Left lung (tissue), 10 donors: ENCODE data around the gene ZNF362. TPM values are rescaled to one million over a fixed set of nuclear protein-coding genes. Genes with fewer than 3 reads are reported as not detected.

Source experiments
- ATAC-seq: fragments of 200-7000 bp; cut with Tn5 transposase; one replicate; pipeline ENCODE4 v1.9.1; 2020; ENCODE audit warnings: moderate library complexity
- DNase-seq, 4 donors: peaks; one replicate each; pipeline ENCODE4 v3.0.0-alpha.2; 2013 to 2020
- H3K27ac ChIP-seq, 2 donors: fragments of 200-600 bp; sonication (generic) in 1 of 2; one replicate each; pipeline versions ENCODE4 v1.5.0 to v1.8.0; 2020 to 2021
- H3K27me3 ChIP-seq, 2 donors: fragments of 200-600 bp; sonication (generic) in 1 of 2; one replicate each; pipeline versions ENCODE4 v1.5.0 to v1.8.0; 2020 to 2021
- H3K36me3 ChIP-seq, 2 donors: fragments of 200-600 bp; sonication (generic) in 1 of 2; one replicate each; pipeline versions ENCODE4 v1.5.0 to v1.8.0; 2020 to 2021
- H3K4me1 ChIP-seq, 2 donors: fragments of 200-600 bp; one replicate each; pipeline ENCODE4 v1.8.0; 2021
- H3K4me3 ChIP-seq, 2 donors: fragments of 200-600 bp; sonication (generic) in 1 of 2; one replicate each; pipeline versions ENCODE4 v1.5.0 to v1.8.0; 2020 to 2021; ENCODE audit warnings: mild to moderate bottlenecking in 1 of 2
- H3K9me3 ChIP-seq, 2 donors: fragments of 200-600 bp; sonication (generic) in 1 of 2; one replicate each; pipeline versions ENCODE4 v1.5.0 to v1.8.0; 2020 to 2021
- CTCF ChIP-seq, 2 donors: fragments of 200-600 bp; sonication (generic) in 1 of 2; IDR thresholded peaks; one replicate each; pipeline versions ENCODE4 v1.5.0 to v1.8.0; 2021; ENCODE audit warnings: antibody characterized with exemption in 2 of 2
- intact Hi-C, 2 donors: fragments of 100-400 bp; cut with DNase I; formaldehyde crosslinking; loops; one replicate each; pipeline versions ENCODE4 v1.11.2 to v1.14.2; 2022
- polyA plus RNA-seq, 6 donors: library from polyadenylated mRNA; unstranded; fragments of 120-200 nt; gene quantifications; one replicate each; pipeline ENCODE4 v1.2.1, GENCODE V29; 2013; ENCODE audit not compliant: insufficient read length in 6 of 6
- total RNA-seq, 2 donors: library from RNA; stranded (reverse); fragmentation: NEBNext Ultra II Directional; extraction: Animal tissue kit (Norgen Biotek cat#: 25700); gene quantifications; one replicate each; pipeline ENCODE4 v1.2.1, GENCODE V29; 2021
- donor health status: DM: no; HTN: yes; CAD: no.
- donor health status: DM: no; HTN: no; CAD: no.

ZNF362 gene
- total and polyA plus RNA-seq, 8 donors = 25.9 to 60.0 (median 52.0) TPM

- intact Hi-C loops = no loop called here
- TF ChIP-seq CTCF (IDR thresholded peaks at IDR 0.05) = no peak
- peaks cover 0 to 3% of the 10 kb centered on the region in 2 donors for H3K4me1 ChIP-seq
- H3K9me3 ChIP-seq = no peaks in the 10 kb centered on the region
- DNase-seq = no peak
- ATAC-seq = no peak
- no peaks in the 10 kb centered on the region for H3K27me3 ChIP-seq
- no peak overlapping the region for H3K27ac ChIP-seq
- H3K36me3 ChIP-seq = peaks cover 0 to 38% of the 10 kb centered on the region in 2 donors
- H3K4me3 ChIP-seq = no peak overlapping the region
Measured at GRCh38 chr1:33273961-33274371, 17.7 kb downstream of the ZNF362 start.

- ATAC-seq = no peak
- intact Hi-C loops = no loop called here
- H3K36me3 ChIP-seq = peaks cover 0 to 38% of the 10 kb centered on the region in 2 donors
Measured at GRCh38 chr1:33274446-33274845, 18.2 kb downstream of the ZNF362 start.

GRCh38 chr1:33275195-33275594, 18.9 kb downstream of the ZNF362 start:
- intact Hi-C loops = no loop called here
- H3K27me3 ChIP-seq = no peaks in the 10 kb centered on the region
- DNase-seq = no peak
- no peak overlapping the region for H3K4me3 ChIP-seq
- H3K27ac ChIP-seq = no peak overlapping the region
- TF ChIP-seq CTCF (IDR thresholded peaks at IDR 0.05) = no peak
- no peaks in the 10 kb centered on the region for H3K4me1 ChIP-seq
- no peak for ATAC-seq
- peaks cover 0 to 43% of the 10 kb centered on the region in 2 donors for H3K36me3 ChIP-seq
- H3K9me3 ChIP-seq = no peaks in the 10 kb centered on the region

More at GRCh38 chr1:33274446-33274845, 18.2 kb downstream of the ZNF362 start:
- H3K27me3 ChIP-seq = no peaks in the 10 kb centered on the region
- no peaks in the 10 kb centered on the region for H3K4me1 ChIP-seq
- TF ChIP-seq CTCF (IDR thresholded peaks at IDR 0.05) = no peak
- H3K27ac ChIP-seq = no peak overlapping the region
- H3K9me3 ChIP-seq = no peaks in the 10 kb centered on the region
- H3K4me3 ChIP-seq = no peak overlapping the region
- DNase-seq = no peak

- intact Hi-C loops = no loop called here
- no peak for ATAC-seq
- Histone ChIP-seq H3K27me3 (no peaks in the 10 kb centered on the region), H3K27ac (no peak overlapping the region), H3K4me3 (no peak overlapping the region), H3K9me3 (no peaks in the 10 kb centered on the region), H3K36me3 (peaks cover 0 to 47% of the 10 kb centered on the region in 2 donors), H3K4me1 (no peaks in the 10 kb centered on the region)
- DNase-seq = no peak
- TF ChIP-seq CTCF (IDR thresholded peaks at IDR 0.05) = no peak
Measured at GRCh38 chr1:33275706-33276572, 19.6 kb downstream of the ZNF362 start.

GRCh38 chr1:33276573-33277298, 20.4 kb downstream of the ZNF362 start:
- H3K4me3 ChIP-seq = no peak overlapping the region
- no peak overlapping the region for H3K27ac ChIP-seq
- no peaks in the 10 kb centered on the region for H3K4me1 ChIP-seq
- H3K36me3 ChIP-seq = peaks cover 0 to 49% of the 10 kb centered on the region in 2 donors
- no peak for ATAC-seq
- H3K9me3 ChIP-seq = no peaks in the 10 kb centered on the region
- no peaks in the 10 kb centered on the region for H3K27me3 ChIP-seq
- no peak for DNase-seq
- intact Hi-C loops = no loop called here
- no peak for TF ChIP-seq CTCF (IDR thresholded peaks at IDR 0.05)
